ENCODE results near the gene RPL19. TPM values are rescaled to one million over a fixed set of nuclear protein-coding genes. Genes with fewer than 3 reads are reported as not detected.

RPL19 gene
- total RNA-seq, 1 donor, result 2,108 TPM

GRCh38 chr17:39171933-39172332 lies 28.1 kb upstream of the RPL19 start:
- TF ChIP-seq, protein P1, sequence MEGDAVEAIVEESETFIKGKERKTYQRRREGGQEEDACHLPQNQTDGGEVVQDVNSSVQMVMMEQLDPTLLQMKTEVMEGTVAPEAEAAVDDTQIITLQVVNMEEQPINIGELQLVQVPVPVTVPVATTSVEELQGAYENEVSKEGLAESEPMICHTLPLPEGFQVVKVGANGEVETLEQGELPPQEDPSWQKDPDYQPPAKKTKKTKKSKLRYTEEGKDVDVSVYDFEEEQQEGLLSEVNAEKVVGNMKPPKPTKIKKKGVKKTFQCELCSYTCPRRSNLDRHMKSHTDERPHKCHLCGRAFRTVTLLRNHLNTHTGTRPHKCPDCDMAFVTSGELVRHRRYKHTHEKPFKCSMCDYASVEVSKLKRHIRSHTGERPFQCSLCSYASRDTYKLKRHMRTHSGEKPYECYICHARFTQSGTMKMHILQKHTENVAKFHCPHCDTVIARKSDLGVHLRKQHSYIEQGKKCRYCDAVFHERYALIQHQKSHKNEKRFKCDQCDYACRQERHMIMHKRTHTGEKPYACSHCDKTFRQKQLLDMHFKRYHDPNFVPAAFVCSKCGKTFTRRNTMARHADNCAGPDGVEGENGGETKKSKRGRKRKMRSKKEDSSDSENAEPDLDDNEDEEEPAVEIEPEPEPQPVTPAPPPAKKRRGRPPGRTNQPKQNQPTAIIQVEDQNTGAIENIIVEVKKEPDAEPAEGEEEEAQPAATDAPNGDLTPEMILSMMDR (IDR thresholded peaks at IDR 0.05; ENCODE audit: insufficient read depth, low read length), result no peak
- DNase-seq (ENCODE audit: low read depth), result no peak
- no peak overlapping the region for H3K4me3 ChIP-seq (ENCODE audit: low read depth, low read length)

- no peak for DNase-seq (ENCODE audit: low read depth)
- no peak overlapping the region for H3K4me3 ChIP-seq (ENCODE audit: low read depth, low read length)
- TF ChIP-seq, protein P1 (IDR thresholded peaks at IDR 0.05; ENCODE audit: insufficient read depth, low read length), result no peak
Observed at GRCh38 chr17:39173080-39173479, 27.0 kb upstream of the RPL19 start.

DNA sequence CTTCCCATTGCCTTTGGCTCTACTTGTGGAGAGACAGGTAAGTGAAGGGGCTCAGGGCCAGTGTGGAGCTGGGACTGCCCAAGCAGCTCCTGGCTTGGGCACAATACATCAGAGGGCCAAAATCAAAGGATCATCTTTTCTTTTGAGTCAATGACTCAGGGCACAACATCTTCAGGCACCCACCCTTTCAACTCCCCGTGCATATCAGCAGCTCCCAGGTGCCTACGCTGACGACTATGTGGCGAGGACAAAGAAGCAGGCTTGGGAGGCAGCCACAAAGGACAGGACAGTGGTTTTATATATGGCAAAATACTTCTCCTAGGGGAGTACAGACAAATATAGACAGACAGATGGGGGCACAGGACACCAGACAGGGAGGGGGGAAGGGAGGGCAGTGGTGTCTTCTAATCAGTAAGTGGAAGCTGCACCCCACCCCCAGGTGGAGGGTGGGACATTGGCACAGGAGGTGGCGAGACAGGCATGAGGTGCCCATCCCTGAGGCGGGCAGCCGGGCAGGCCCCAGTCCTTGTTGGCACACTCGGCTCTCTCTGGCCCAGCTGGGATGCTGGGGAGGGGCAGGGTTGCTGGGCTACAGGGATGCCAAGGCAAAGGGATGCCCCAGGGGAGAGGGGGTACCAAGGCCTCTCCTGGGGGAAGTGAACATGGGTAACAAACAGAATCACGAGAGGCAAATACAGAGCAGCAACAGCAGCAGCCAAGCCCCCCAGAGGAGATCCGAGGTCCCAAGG lies 26.4 kb upstream of the RPL19 start:
- DNase-seq (ENCODE audit: low read depth), result no peak
- H3K4me3 ChIP-seq (ENCODE audit: low read depth, low read length), result no peak overlapping the region
- TF ChIP-seq, protein P1 (IDR thresholded peaks at IDR 0.05; ENCODE audit: insufficient read depth, low read length), result no peak

GRCh38 chr17:39174920-39175694 lies 25.0 kb upstream of the RPL19 start:
- DNase-seq (ENCODE audit: low read depth), result peak; percentile 63
- H3K4me3 ChIP-seq (ENCODE audit: low read depth, low read length), result no peak overlapping the region
- TF ChIP-seq, protein P1 (IDR thresholded peaks at IDR 0.05; ENCODE audit: insufficient read depth, low read length), result peak; percentile 73

GRCh38 chr17:39175695-39176093 lies 24.4 kb upstream of the RPL19 start:
- H3K4me3 ChIP-seq (ENCODE audit: low read depth, low read length), result no peak overlapping the region
- TF ChIP-seq, protein P1 (IDR thresholded peaks at IDR 0.05; ENCODE audit: insufficient read depth, low read length), result no peak
- DNase-seq (ENCODE audit: low read depth), result no peak

DNA sequence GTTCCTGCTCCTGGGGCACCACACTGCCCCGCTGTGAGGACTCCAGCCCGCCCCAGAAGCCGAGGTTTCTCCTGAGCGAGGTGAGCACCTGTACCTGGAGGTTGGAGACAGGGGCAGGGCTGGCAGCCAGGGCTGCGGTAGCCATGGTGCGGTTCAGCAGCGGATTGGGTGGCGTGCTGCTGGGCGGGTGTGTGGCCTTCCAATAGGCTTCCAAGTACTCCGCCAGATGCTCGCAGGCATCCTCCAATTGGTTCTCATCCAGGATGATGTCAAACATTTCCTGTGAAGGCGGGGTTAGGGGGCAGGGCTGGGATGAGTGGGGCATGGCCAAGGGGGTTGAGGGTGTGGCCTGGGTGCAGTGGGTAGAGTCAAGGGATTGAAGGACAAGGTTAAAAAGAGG lies 22.8 kb upstream of the RPL19 start:
- peak; percentile 47 for DNase-seq (ENCODE audit: low read depth)

More for the DNA sequence above, 22.8 kb upstream of the RPL19 start:
- H3K4me3 ChIP-seq (ENCODE audit: low read depth, low read length), result no peak overlapping the region
- TF ChIP-seq, protein P1 (IDR thresholded peaks at IDR 0.05; ENCODE audit: insufficient read depth, low read length), result no peak
